Adrenal gland (tissue), 12 donors: ENCODE measurements around the gene IQCE. TPM values are rescaled to one million over a fixed set of nuclear protein-coding genes. Genes with fewer than 3 reads are reported as not detected.

Experiments
- DNase-seq, 7 donors: peaks; one replicate each; pipeline ENCODE4 v3.0.0-alpha.2; 2019 to 2020
- H3K27ac ChIP-seq, 5 donors: fragments of 200-600 bp; sonication (generic) in 4 of 5; 1 replicate in 3 of 5; 2 replicates in 2 of 5; pipeline versions ENCODE4 v1.5.1 to v1.8.0; 2016 to 2020; ENCODE audit warnings: mild to moderate bottlenecking in 1 of 5
- H3K27me3 ChIP-seq: fragments of 200-600 bp; 2 replicates; pipeline ENCODE4 v1.8.0; 2021
- H3K36me3 ChIP-seq, 2 donors: fragments of 200-600 bp; replicated peaks in 1 of 2; 1 replicate in 1 of 2; 2 replicates in 1 of 2; pipeline versions ENCODE4 v1.5.1 to v1.8.0; 2018 to 2022
- H3K4me1 ChIP-seq, 2 donors: fragments of 200-600 bp; replicated peaks in 1 of 2; 1 replicate in 1 of 2; 2 replicates in 1 of 2; pipeline versions ENCODE4 v1.5.1 to v1.8.0; 2018 to 2021
- H3K4me3 ChIP-seq, 4 donors: fragments of 200-600 bp; sonication (generic) in 3 of 4; one replicate each; pipeline ENCODE4 v1.5.1; 2016 to 2018
- H3K9me3 ChIP-seq, 3 donors: fragments of 200-600 bp; sonication (generic) in 1 of 3; replicated peaks in 1 of 3; 1 replicate in 2 of 3; 2 replicates in 1 of 3; pipeline versions ENCODE4 v1.5.1 to v1.8.0; 2016 to 2021
- CTCF ChIP-seq, 6 experiments: fragments of 450-650 bp in 4 of 6; fragments of 200-600 bp in 2 of 6; sonication (generic) in 1 of 6; IDR thresholded peaks; 1 replicate in 5 of 6; 2 replicates in 1 of 6; pipeline versions ENCODE4 v1.5.1 to v1.8.0; 2016 to 2021; ENCODE audit warnings: antibody characterized with exemption in 6 of 6, mild to moderate bottlenecking in 2 of 6, moderate library complexity in 1 of 6
- POLR2A ChIP-seq, 2 donors: fragments of 450-650 bp; IDR thresholded peaks; one replicate each; pipeline ENCODE4 v1.6.1; 2017; ENCODE audit warnings: antibody characterized with exemption in 2 of 2, mild to moderate bottlenecking in 2 of 2, moderate library complexity in 1 of 2
- WGBS, 4 donors: extraction: QIAGEN DNeasy Blood & Tissue Kit in 2 of 4; methylation state at CpG; one replicate each; pipeline versions ENCODE4 v1.1.5 to v1.1.7; 2013 to 2017; 5-methylcytosine and 5-hydroxymethylcytosine counted together
- intact Hi-C, 2 donors: fragments of 100-400 bp; cut with DNase I; formaldehyde crosslinking; loops; one replicate each; pipeline versions ENCODE4 v1.14.1 to v1.15.0; 2022 to 2023
- polyA plus RNA-seq, 3 donors: library from polyadenylated mRNA; stranded (reverse); fragments of 200-250 nt in 2 of 3; fragments of 350-450 nt in 1 of 3; fragmentation: Illumina TruSeq in 1 of 3; extraction: RNeasy Lipid Tissue Mini Kit (QIAGEN cat#74804) in 1 of 3; gene quantifications; one replicate each; pipeline ENCODE4 v1.2.3, GENCODE V29; 2013 to 2014
- total RNA-seq, 9 donors: library from RNA; depleted of rRNA in 4 of 9; stranded (reverse); fragments of >200 nt in 4 of 9; fragments of 120-200 nt in 1 of 9; fragmentation: NEBNext Ultra II Directional in 1 of 9; extraction: Animal tissue kit (Norgen Biotek cat#: 25700) in 1 of 9; gene quantifications; one replicate each; pipeline versions ENCODE4 v1.1.0 to v1.2.4, GENCODE V29; 2013 to 2023
- donor health status: healthy with polysubstance abuse.
- donor health status: Bipolar disorder and iron deficiency.
- donor health status: DM: yes; HTN: yes; CAD: no.
- donor health status: DM: no; HTN: no; CAD: no.
- donor health status: DM: no; HTN: no; CAD: no.
- donor health status: DM: yes; HTN: yes; CAD: no.

The IQCE gene
- total and polyA plus RNA-seq, 12 donors: 4.6 to 33.2 (median 13.8) TPM

GRCh38 chr7:2541291-2542010 is 17.3 kb upstream of the IQCE start:
- peaks cover 6 to 13% of the 10 kb centered on the region in 2 donors for H3K4me1 ChIP-seq
- intact Hi-C loops: no loop called here
- no peaks in the 10 kb centered on the region for H3K9me3 ChIP-seq
- H3K36me3 ChIP-seq: peaks cover 0 to 82% of the 10 kb centered on the region in 2 donors
- H3K27ac ChIP-seq: no peak overlapping the region
- WGBS, 4 donors: 95% methylated on average over 19 to 40 of the region's 40 CpGs; no CpG with 5 or more reads in 1 of the 4 donors
- TF ChIP-seq POLR2A (IDR thresholded peaks at IDR 0.05) (no peak), CTCF (IDR thresholded peaks at IDR 0.05) (no peak)
- peak in 2 of 7 donors; percentile 13 to 19 for DNase-seq
- H3K27me3 ChIP-seq: no peaks in the 10 kb centered on the region
- no peak overlapping the region for H3K4me3 ChIP-seq

- H3K4me1 ChIP-seq: peaks cover 6 to 13% of the 10 kb centered on the region in 2 donors
- peaks cover 0 to 90% of the 10 kb centered on the region in 2 donors for H3K36me3 ChIP-seq
- peak in 3 of 7 donors; percentile 11 to 30 (median 17) for DNase-seq
- H3K4me3 ChIP-seq: no peak overlapping the region
- H3K27me3 ChIP-seq: no peaks in the 10 kb centered on the region
- no peak overlapping the region for H3K27ac ChIP-seq
- intact Hi-C loops: no loop called here
- no peak for TF ChIP-seq POLR2A (IDR thresholded peaks at IDR 0.05)
- no peak for TF ChIP-seq CTCF (IDR thresholded peaks at IDR 0.05)
- no peaks in the 10 kb centered on the region for H3K9me3 ChIP-seq
- WGBS, 4 donors: 80 to 88% (median 86%) methylated on average over 9 to 25 of the region's 25 CpGs
Measured at GRCh38 chr7:2542011-2542915, 16.5 kb upstream of the IQCE start.

GRCh38 chr7:2542916-2543871 is 15.6 kb upstream of the IQCE start:
- H3K9me3 ChIP-seq: no peaks in the 10 kb centered on the region
- no peaks in the 10 kb centered on the region for H3K27me3 ChIP-seq
- peak overlapping the region in 2 of 5 donors; percentile 35 to 63 for H3K27ac ChIP-seq
- TF ChIP-seq POLR2A (IDR thresholded peaks at IDR 0.05): no peak
- no peak for TF ChIP-seq CTCF (IDR thresholded peaks at IDR 0.05)
- H3K36me3 ChIP-seq: peaks cover 0 to 93% of the 10 kb centered on the region in 2 donors
- H3K4me1 ChIP-seq: peaks cover 6 to 13% of the 10 kb centered on the region in 2 donors
- intact Hi-C loops: no loop called here
- WGBS, 4 donors: 72 to 84% (median 78%) methylated on average over 34 to 53 of the region's 53 CpGs
- peak in 6 of 7 donors; percentile 49 to 67 (median 62) for DNase-seq
- no peak overlapping the region for H3K4me3 ChIP-seq
